Panc1 (cell line): Measurements from ENCODE around the gene IL11. TPM values are rescaled to one million over a fixed set of nuclear protein-coding genes. Genes with fewer than 3 reads are reported as not detected.

Experiments used
- ATAC-seq: fragments of 200-7000 bp; cut with Tn5 transposase; 2 replicates; pipeline ENCODE4 v1.9.1; 2020; ENCODE audit warnings: mild to moderate bottlenecking, moderate library complexity
- BruUV-seq: library from RNA; stranded (reverse); fragments of 400-500 nt; replicated peaks from 2 replicates; lab custom pipeline; 2021; lab: Mats Ljungman, UMichigan
- CTCF ChIA-PET: fragments of 300-600 bp; sonication (Branson Sonifier 250); formaldehyde crosslinking; loops from one replicate; lab custom pipeline; 2022; ENCODE audit warnings: antibody characterized with exemption; lab: Charles Lee
- POLR2A ChIA-PET: fragments of 300-600 bp; sonication (Branson Sonifier 250); formaldehyde crosslinking; loops from one replicate; lab custom pipeline; 2022; ENCODE audit warnings: antibody characterized with exemption; lab: Charles Lee
- DNase-seq: peaks from one replicate; pipeline ENCODE4 v3.0.0-alpha.2; 2010; ENCODE audit warnings: low read depth, low spot score
- H3K27ac ChIP-seq: 2 replicates; pipeline ENCODE4 v1.5.1; 2011; ENCODE audit warnings: mild to moderate bottlenecking, low read length, inconsistent platforms
- H3K27me3 ChIP-seq: fragments of 200-500 bp; sonication (Bioruptor generic); 2 replicates; pipeline ENCODE4 v1.6.0; 2014; ENCODE audit warnings: low read length, inconsistent platforms; ENCODE audit not compliant: control insufficient read depth, insufficient read depth
- H3K36me3 ChIP-seq: fragments of 200-500 bp; sonication (Bioruptor generic); 2 replicates; pipeline ENCODE4 v1.5.1; 2014; ENCODE audit warnings: inconsistent platforms, mild to moderate bottlenecking, low read length, moderate library complexity; ENCODE audit not compliant: control insufficient read depth, insufficient read depth
- H3K4me1 ChIP-seq: 2 replicates; pipeline ENCODE4 v1.5.1; 2011; ENCODE audit warnings: inconsistent platforms, mild to moderate bottlenecking, low read length, moderate library complexity; ENCODE audit not compliant: control insufficient read depth, insufficient read depth
- H3K4me3 ChIP-seq, 2 experiments: 2 replicates each; pipeline ENCODE4 v1.5.1; 2011 to 2012; ENCODE audit warnings: low read depth in 2 of 2, low read length in 2 of 2, mild to moderate bottlenecking in 2 of 2, inconsistent platforms in 1 of 2, moderate library complexity in 1 of 2
- H3K9me3 ChIP-seq: fragments of 200-500 bp; sonication (Bioruptor generic); 2 replicates; pipeline ENCODE4 v1.5.1; 2014; ENCODE audit warnings: low read depth, mild to moderate bottlenecking, inconsistent platforms, low read length, moderate library complexity; ENCODE audit not compliant: control insufficient read depth, insufficient read depth
- CTCF ChIP-seq: fragments of 450-650 bp; IDR thresholded peaks from 2 replicates; pipeline ENCODE4 v1.5.1; 2017; ENCODE audit warnings: mild to moderate bottlenecking
- POLR2AphosphoS5 ChIP-seq: IDR thresholded peaks from 2 replicates; pipeline ENCODE4 v1.6.1; 2012; ENCODE audit warnings: mild to moderate bottlenecking, low read depth, low read length, moderate library complexity
- REST ChIP-seq, 2 experiments: IDR thresholded peaks; 2 replicates each; pipeline ENCODE4 v1.6.1; 2011 to 2012; ENCODE audit warnings: low read depth in 2 of 2, control low read depth in 1 of 2, low read length in 1 of 2, mild to moderate bottlenecking in 1 of 2, moderate library complexity in 1 of 2; ENCODE audit not compliant: insufficient read depth in 1 of 2
- SIN3A ChIP-seq: IDR thresholded peaks from 2 replicates; pipeline ENCODE4 v1.6.1; 2012; ENCODE audit warnings: low read depth, mild to moderate bottlenecking, low read length, moderate library complexity, borderline replicate concordance; ENCODE audit not compliant: insufficient read depth
- TCF7L2 ChIP-seq: IDR thresholded peaks from 2 replicates; pipeline ENCODE4 v1.6.1; 2011; ENCODE audit warnings: mild to moderate bottlenecking, low read depth, low read length, inconsistent platforms
- in situ Hi-C: cut with HindIII; loops from 2 replicates; pipeline ENCODE4 v1.10.0; 2016; ENCODE audit warnings: low sequenced_read_pairs, low pct_unique_long_range_greater_than_20kb
- intact Hi-C: fragments of 100-400 bp; cut with micrococcal nuclease; formaldehyde crosslinking; loops from one replicate; pipeline ENCODE4 v1.10.0; 2022; ENCODE audit not compliant: unreplicated experiment
- total RNA-seq: library from RNA; stranded (reverse); gene quantifications from one replicate; pipeline ENCODE4 v1.2.1, GENCODE V29; 2021; ENCODE audit not compliant: unreplicated experiment

Gene IL11
- total RNA-seq, 1 experiment from 2014 or later: 4.4 TPM

DNA sequence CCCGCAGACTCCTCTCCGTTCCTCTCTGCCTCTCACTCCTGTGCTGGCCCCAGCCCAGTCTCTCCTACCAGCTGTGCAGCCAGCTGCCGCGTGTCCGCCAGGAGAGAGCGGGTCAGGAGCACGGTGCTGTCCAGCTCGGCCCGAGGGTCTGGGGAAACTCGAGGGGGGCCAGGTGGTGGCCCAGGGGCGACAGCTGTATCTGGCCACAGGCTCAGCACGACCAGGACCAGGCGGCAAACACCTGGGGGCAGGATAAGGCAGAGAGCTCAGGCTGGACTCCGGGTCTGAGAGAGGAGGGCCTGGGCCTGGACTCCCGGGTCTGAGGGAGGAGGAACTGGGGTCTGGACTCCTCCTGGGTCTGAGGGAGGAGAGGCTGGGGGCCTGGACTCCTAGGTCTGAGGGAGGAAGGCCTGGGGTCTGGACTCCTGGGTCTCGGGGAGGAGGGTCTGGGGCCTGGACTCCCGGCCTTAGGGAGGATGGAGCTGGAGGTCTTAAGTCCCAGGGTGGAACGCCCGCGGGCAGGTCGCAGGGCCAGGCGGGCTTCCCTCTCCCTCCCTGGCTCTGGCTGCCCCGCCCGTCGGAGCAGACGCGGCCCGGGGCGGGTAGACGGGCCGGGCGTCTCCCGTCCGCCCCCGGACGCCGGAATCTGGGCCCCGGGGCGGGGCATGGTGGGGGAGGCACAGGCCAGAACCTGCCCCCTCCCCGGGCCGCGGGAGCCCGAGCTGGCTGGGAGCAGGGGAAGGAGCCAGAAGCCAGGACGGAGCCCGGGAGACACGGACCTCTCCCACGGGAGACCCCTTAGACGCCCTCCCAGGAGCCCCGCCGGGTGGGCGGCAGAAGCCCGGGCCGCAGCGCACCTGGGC is 1.3 kb downstream of the IL11 start:
- in situ Hi-C loops: no loop called here
- no peaks in the 10 kb centered on the region for H3K36me3 ChIP-seq
- peak overlapping the region; percentile 42 to 47 for H3K4me3 ChIP-seq
- no peak for DNase-seq
- H3K4me1 ChIP-seq: peaks cover 23% of the 10 kb centered on the region
- no peak for TF ChIP-seq TCF7L2
- TF ChIP-seq SIN3A: peak; percentile 34; the same call in 1 of the 2 replicates
- H3K9me3 ChIP-seq: no peaks in the 10 kb centered on the region
- intact Hi-C loops: no loop called here
- no TSS peak for BruUV-seq
- H3K27me3 ChIP-seq: no peaks in the 10 kb centered on the region
- no peak overlapping the region for H3K27ac ChIP-seq
- ATAC-seq: peak; percentile 56
- CTCF ChIA-PET: interaction anchor here (0.6 to 0.8 kb wide), 2 partner anchors 12 to 827 kb away, joined by 3 to 4 read pairs; no protein-coding TSS in a partner anchor
- POLR2A ChIA-PET: interaction anchor here (0.6 kb wide), 2 partner anchors 14 to 144 kb away, joined by 3 read pairs; partner anchors contain the start of gene COX6B2

DNA sequence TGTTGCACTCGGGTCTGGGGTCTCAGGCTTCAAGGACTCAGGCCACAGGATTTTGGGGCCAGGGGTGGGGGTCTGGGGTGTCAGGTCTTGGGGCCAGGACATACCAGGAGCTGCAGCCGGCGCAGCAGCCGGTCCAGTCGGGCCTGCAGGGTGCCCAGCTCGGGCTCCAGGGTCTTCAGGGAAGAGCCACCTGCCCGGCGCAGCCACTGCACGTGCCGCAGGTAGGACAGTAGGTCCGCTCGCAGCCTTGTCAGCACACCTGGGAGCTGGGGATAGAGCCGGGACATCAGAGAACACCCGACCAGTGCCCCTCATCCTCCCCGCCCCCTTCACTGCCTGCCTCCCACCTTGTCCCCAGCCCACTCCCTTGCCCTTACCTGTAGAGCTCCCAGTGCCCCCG is 2.2 kb downstream of the IL11 start:
- Histone ChIP-seq H3K27ac (no peak overlapping the region), H3K4me3 (no peak overlapping the region), H3K27me3 (no peaks in the 10 kb centered on the region), H3K4me1 (peaks cover 16% of the 10 kb centered on the region), H3K9me3 (no peaks in the 10 kb centered on the region), H3K36me3 (no peaks in the 10 kb centered on the region)
- DNase-seq (no peak), ATAC-seq (no peak)
- in situ Hi-C loops (no loop called here), intact Hi-C loops (no loop called here)
- CTCF ChIA-PET: interaction anchor here (0.8 kb wide), 1 partner anchor 12 kb away, joined by 4 read pairs; no protein-coding TSS in a partner anchor
- no TSS peak for BruUV-seq
- POLR2A ChIA-PET: interaction anchor here (0.6 kb wide), 1 partner anchor 143 kb away, joined by 3 read pairs; no protein-coding TSS in a partner anchor
- TF ChIP-seq SIN3A: no peak
- TF ChIP-seq REST (IDR thresholded peaks at IDR 0.05; ENCODE audit: insufficient read depth in 1 of 2, low read depth in 2 of 2, low read length in 1 of 2): no peak
- TF ChIP-seq POLR2AphosphoS5: no peak
- TF ChIP-seq CTCF: no peak
- no peak for TF ChIP-seq TCF7L2
